Stomach (tissue), 4 donors: ENCODE results near the gene USP32.

ENCODE experiments used
- POLR2A ChIP-seq, 4 donors: fragments of 450-650 bp; IDR thresholded peaks; one replicate each; pipeline ENCODE4 v1.6.1; 2016; ENCODE audit warnings: antibody characterized with exemption in 4 of 4, control low read depth in 2 of 4, mild to moderate bottlenecking in 1 of 4, moderate library complexity in 1 of 4
- TF ChIP-seq, protein P1 (sequence below), 7 experiments: fragments of 450-650 bp in 4 of 7; fragments of 200-600 bp in 3 of 7; sonication (generic) in 3 of 7; IDR thresholded peaks; one replicate each; pipeline ENCODE4 v1.5.1; 2016 to 2019; ENCODE audit warnings: antibody characterized with exemption in 7 of 7, control low read depth in 2 of 7, mild to moderate bottlenecking in 1 of 7

DNA sequence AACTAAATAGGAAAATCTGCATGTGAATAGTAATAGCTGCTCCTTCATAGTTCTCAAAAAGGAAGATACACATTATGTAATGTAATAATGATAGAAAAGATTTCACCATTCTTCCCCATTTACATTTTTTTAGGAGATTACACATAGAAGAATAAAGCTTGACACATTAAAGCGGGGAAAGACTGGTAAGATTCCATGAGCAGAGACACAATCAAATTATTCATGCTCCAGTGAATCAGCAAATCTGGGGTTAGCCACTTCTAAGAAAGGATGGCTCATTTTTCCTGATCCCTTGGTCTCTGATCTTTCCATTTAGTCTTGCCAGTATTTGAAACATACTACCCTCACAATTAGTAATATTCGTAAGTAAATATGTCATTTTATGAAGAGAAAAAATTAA, 160.2 kb downstream of the USP32 start:
- TF ChIP-seq, protein P1, sequence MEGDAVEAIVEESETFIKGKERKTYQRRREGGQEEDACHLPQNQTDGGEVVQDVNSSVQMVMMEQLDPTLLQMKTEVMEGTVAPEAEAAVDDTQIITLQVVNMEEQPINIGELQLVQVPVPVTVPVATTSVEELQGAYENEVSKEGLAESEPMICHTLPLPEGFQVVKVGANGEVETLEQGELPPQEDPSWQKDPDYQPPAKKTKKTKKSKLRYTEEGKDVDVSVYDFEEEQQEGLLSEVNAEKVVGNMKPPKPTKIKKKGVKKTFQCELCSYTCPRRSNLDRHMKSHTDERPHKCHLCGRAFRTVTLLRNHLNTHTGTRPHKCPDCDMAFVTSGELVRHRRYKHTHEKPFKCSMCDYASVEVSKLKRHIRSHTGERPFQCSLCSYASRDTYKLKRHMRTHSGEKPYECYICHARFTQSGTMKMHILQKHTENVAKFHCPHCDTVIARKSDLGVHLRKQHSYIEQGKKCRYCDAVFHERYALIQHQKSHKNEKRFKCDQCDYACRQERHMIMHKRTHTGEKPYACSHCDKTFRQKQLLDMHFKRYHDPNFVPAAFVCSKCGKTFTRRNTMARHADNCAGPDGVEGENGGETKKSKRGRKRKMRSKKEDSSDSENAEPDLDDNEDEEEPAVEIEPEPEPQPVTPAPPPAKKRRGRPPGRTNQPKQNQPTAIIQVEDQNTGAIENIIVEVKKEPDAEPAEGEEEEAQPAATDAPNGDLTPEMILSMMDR (IDR thresholded peaks at IDR 0.05) = no peak
- TF ChIP-seq POLR2A (IDR thresholded peaks at IDR 0.05) = no peak
